Gastrocnemius medialis (tissue), 4 donors: ENCODE measurements around the gene ERC1. TPM values are rescaled to one million over a fixed set of nuclear protein-coding genes. Genes with fewer than 3 reads are reported as not detected.

Experiments used
- ATAC-seq, 2 donors: fragments of 150-250 bp; one replicate each; pipeline ENCODE4 v1.9.1; 2016
- DNase-seq, 2 donors: peaks; one replicate each; pipeline ENCODE4 v3.0.0-alpha.2; 2019
- H3K27ac ChIP-seq, 4 donors: fragments of 200-600 bp; sonication (generic); 1 replicate in 1 of 4; 2 replicates in 3 of 4; pipeline ENCODE4 v1.5.1; 2016 to 2018; ENCODE audit warnings: mild to moderate bottlenecking in 2 of 4, moderate library complexity in 1 of 4
- H3K27me3 ChIP-seq, 3 donors: fragments of 200-600 bp; sonication (generic) in 2 of 3; 1 replicate in 1 of 3; 2 replicates in 2 of 3; pipeline versions ENCODE4 v1.5.1 to v1.6.0; 2016 to 2019; ENCODE audit warnings: mild to moderate bottlenecking in 1 of 3, moderate library complexity in 1 of 3
- H3K36me3 ChIP-seq, 2 donors: fragments of 200-600 bp; sonication (generic) in 1 of 2; one replicate each; pipeline ENCODE4 v1.5.1; 2017 to 2018
- H3K4me1 ChIP-seq, 2 donors: fragments of 200-600 bp; sonication (generic) in 1 of 2; one replicate each; pipeline ENCODE4 v1.5.1; 2016 to 2017; ENCODE audit warnings: mild to moderate bottlenecking in 2 of 2
- H3K4me3 ChIP-seq, 4 donors: fragments of 200-600 bp; sonication (generic) in 3 of 4; 1 replicate in 1 of 4; 2 replicates in 3 of 4; pipeline ENCODE4 v1.5.1; 2016 to 2019; ENCODE audit warnings: mild to moderate bottlenecking in 2 of 4
- H3K9me3 ChIP-seq, 3 donors: fragments of 200-600 bp; sonication (generic) in 2 of 3; 1 replicate in 1 of 3; 2 replicates in 2 of 3; pipeline ENCODE4 v1.5.1; 2016 to 2019
- CTCF ChIP-seq, 5 experiments: fragments of 450-650 bp in 3 of 5; fragments of 200-600 bp in 2 of 5; sonication (generic) in 2 of 5; IDR thresholded peaks in 4 of 5; conservative IDR thresholded peaks in 1 of 5; 1 replicate in 4 of 5; 2 replicates in 1 of 5; pipeline ENCODE4 v1.5.1; 2016 to 2019; ENCODE audit warnings: antibody characterized with exemption in 5 of 5, mild to moderate bottlenecking in 3 of 5, moderate library complexity in 3 of 5
- POLR2A ChIP-seq, 2 donors: fragments of 450-650 bp; IDR thresholded peaks; one replicate each; pipeline ENCODE4 v1.6.1; 2017; ENCODE audit warnings: antibody characterized with exemption in 2 of 2, mild to moderate bottlenecking in 2 of 2, moderate library complexity in 2 of 2
- in situ Hi-C, 4 donors: fragments of 200-750 bp; cut with MboI; loops; one replicate each; pipeline versions ENCODE4 v1.15.0 to v1.8.0; 2017; ENCODE audit warnings: low sequenced_read_pairs in 4 of 4
- intact Hi-C: fragments of 100-400 bp; cut with DNase I; formaldehyde crosslinking; loops from one replicate; pipeline ENCODE4 v1.15.1; 2023; ENCODE audit warnings: low total_unique reads
- total RNA-seq, 4 donors: library from RNA; depleted of rRNA; stranded (reverse); fragments of >200 nt; gene quantifications; one replicate each; pipeline versions ENCODE4 v1.1.0 to v1.2.3, GENCODE V29; 2016

Gene ERC1
- total RNA-seq, 4 donors from 2014 or later, result 20.3 to 39.1 (median 23.5) TPM

- intact Hi-C loops, result no loop called here
- Histone ChIP-seq H3K27me3 (no peaks in the 10 kb centered on the region), H3K4me1 (peaks cover 9 to 10% of the 10 kb centered on the region in 2 donors), H3K36me3 (no peaks in the 10 kb centered on the region), H3K27ac (no peak overlapping the region), H3K4me3 (no peak overlapping the region), H3K9me3 (no peaks in the 10 kb centered on the region)
- ATAC-seq, result no peak
- no peak for DNase-seq
- in situ Hi-C loops, result loop anchor here in 1 of 4 donors (25.0 kb wide), 1 partner anchor 309 kb away; the partner anchor contains the start of gene FBXL14
- TF ChIP-seq POLR2A (IDR thresholded peaks at IDR 0.05) (no peak), CTCF (IDR thresholded peaks at IDR 0.05 in 4 of 5, conservative IDR thresholded peaks at IDR 0.05 in 1 of 5) (no peak)
Observed at GRCh38 chr12:1277905-1278304, 286.9 kb downstream of the ERC1 start.

- ATAC-seq (no peak), DNase-seq (no peak)
- Histone ChIP-seq H3K4me1 (peaks cover 13 to 15% of the 10 kb centered on the region in 2 donors), H3K9me3 (no peaks in the 10 kb centered on the region), H3K27ac (no peak overlapping the region), H3K4me3 (no peak overlapping the region), H3K27me3 (no peaks in the 10 kb centered on the region), H3K36me3 (no peaks in the 10 kb centered on the region)
- in situ Hi-C loops (loop anchor here in 1 of 4 donors (25.0 kb wide), 1 partner anchor 308 kb away; the partner anchor contains the start of gene FBXL14), intact Hi-C loops (no loop called here)
- TF ChIP-seq POLR2A (IDR thresholded peaks at IDR 0.05), result no peak
Observed at GRCh38 chr12:1279050-1279449, 288.0 kb downstream of the ERC1 start.

GRCh38 chr12:1280059-1280458 is 289.0 kb downstream of the ERC1 start:
- TF ChIP-seq POLR2A (IDR thresholded peaks at IDR 0.05) (no peak), CTCF (IDR thresholded peaks at IDR 0.05 in 4 of 5, conservative IDR thresholded peaks at IDR 0.05 in 1 of 5) (no peak)
- Histone ChIP-seq H3K9me3 (no peaks in the 10 kb centered on the region), H3K27ac (no peak overlapping the region), H3K27me3 (no peaks in the 10 kb centered on the region), H3K36me3 (no peaks in the 10 kb centered on the region), H3K4me3 (no peak overlapping the region), H3K4me1 (peaks cover 13 to 15% of the 10 kb centered on the region in 2 donors)
- DNase-seq, result no peak
- in situ Hi-C loops (loop anchor here in 1 of 4 donors (25.0 kb wide), 1 partner anchor 307 kb away; the partner anchor contains the start of gene FBXL14), intact Hi-C loops (no loop called here)
- no peak for ATAC-seq

- no peaks in the 10 kb centered on the region for H3K27me3 ChIP-seq
- intact Hi-C loops (no loop called here), in situ Hi-C loops (loop anchor here in 1 of 4 donors (25.0 kb wide), 1 partner anchor 305 kb away; the partner anchor contains the start of gene FBXL14)
- H3K27ac ChIP-seq, result no peak overlapping the region
- no peaks in the 10 kb centered on the region for H3K36me3 ChIP-seq
- no peaks in the 10 kb centered on the region for H3K9me3 ChIP-seq
- DNase-seq, result no peak
- TF ChIP-seq CTCF (IDR thresholded peaks at IDR 0.05 in 4 of 5, conservative IDR thresholded peaks at IDR 0.05 in 1 of 5) (no peak), POLR2A (IDR thresholded peaks at IDR 0.05) (no peak)
- H3K4me1 ChIP-seq, result peaks cover 13 to 15% of the 10 kb centered on the region in 2 donors
- H3K4me3 ChIP-seq, result no peak overlapping the region
- no peak for ATAC-seq
Observed at GRCh38 chr12:1281683-1282366, 290.8 kb downstream of the ERC1 start.

GRCh38 chr12:1282670-1283315 is 291.8 kb downstream of the ERC1 start:
- Histone ChIP-seq H3K36me3 (no peaks in the 10 kb centered on the region), H3K27me3 (no peaks in the 10 kb centered on the region), H3K27ac (peak overlapping the region in 2 of 4 donors; percentile 22 to 35), H3K4me1 (peaks cover 13 to 15% of the 10 kb centered on the region in 2 donors), H3K9me3 (no peaks in the 10 kb centered on the region), H3K4me3 (no peak overlapping the region)
- in situ Hi-C loops (loop anchor here in 1 of 4 donors (25.0 kb wide), 1 partner anchor 305 kb away; the partner anchor contains the start of gene FBXL14), intact Hi-C loops (no loop called here)
- peak; percentile 14 to 21 for DNase-seq
- peak; percentile 55 to 68 for ATAC-seq
- TF ChIP-seq CTCF (IDR thresholded peaks at IDR 0.05 in 4 of 5, conservative IDR thresholded peaks at IDR 0.05 in 1 of 5) (no peak), POLR2A (IDR thresholded peaks at IDR 0.05) (no peak)
